Measurements from ENCODE around the gene ADD3.
"Not testable (repeated sequence)": the region's sequence is repeated elsewhere in the genome, so short reads cannot be mapped to it uniquely, and the experiment has no call there.

The ADD3 gene

DNA sequence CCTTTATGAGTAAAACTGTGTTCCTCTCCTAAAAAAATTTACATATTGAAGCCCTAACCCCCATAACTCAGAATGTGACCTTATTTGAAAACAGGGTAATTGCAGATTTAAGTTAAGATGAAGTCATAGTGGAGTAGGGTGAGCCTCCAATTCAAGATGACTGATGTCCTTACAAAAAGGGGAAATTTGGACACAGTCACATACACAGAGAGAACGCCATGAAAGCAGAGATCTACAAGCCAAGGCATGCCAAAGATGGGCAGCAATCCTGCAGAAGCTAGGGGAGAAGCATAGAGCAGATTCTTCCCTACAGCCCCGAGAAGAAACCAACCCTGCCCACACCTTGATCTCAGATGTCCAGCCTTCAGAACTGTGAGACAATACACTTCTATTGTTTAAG is 23.8 kb upstream of the ADD3 start:
- TF ChIP-seq TARDBP (IDR thresholded peaks at IDR 0.05) (no peak), FOXK2 (IDR thresholded peaks at IDR 0.05) (no peak), FOXM1 (IDR thresholded peaks at IDR 0.05; ENCODE audit: borderline replicate concordance) (no peak), ELF4 (IDR thresholded peaks at IDR 0.05) (no peak), HDGF (IDR thresholded peaks at IDR 0.05; ENCODE audit: borderline replicate concordance) (no peak), SP1 (IDR thresholded peaks at IDR 0.05) (no peak), CTBP1 (IDR thresholded peaks at IDR 0.05; ENCODE audit: borderline replicate concordance) (no peak), SUZ12 (IDR thresholded peaks at IDR 0.05) (no peak), NFRKB (IDR thresholded peaks at IDR 0.05) (no peak), BHLHE40 (IDR thresholded peaks at IDR 0.05; ENCODE audit: borderline replicate concordance) (no peak), ARNT (IDR thresholded peaks at IDR 0.05) (no peak), L3MBTL2 (conservative IDR thresholded peaks at IDR 0.05) (no peak), ZNF384 (IDR thresholded peaks at IDR 0.05) (no peak)
- CTCF ChIA-PET, result no interaction called here
- DNase-seq (ENCODE audit: extremely low spot score), result no peak
- POLR2A ChIA-PET, result no interaction called here

- CTCF ChIA-PET; DNase-seq (ENCODE audit: extremely low spot score); POLR2A ChIA-PET: not testable (repeated sequence)
Measured at GRCh38 chr10:109985768-109986167, 22.0 kb upstream of the ADD3 start.

GRCh38 chr10:109987452-109988211 is 20.2 kb upstream of the ADD3 start:
- DNase-seq (ENCODE audit: extremely low spot score), result no peak
- CTCF ChIA-PET, result interaction anchor here (1.2 to 1.5 kb wide), 2 partner anchors 8 to 104 kb away, joined by 3 to 4 read pairs; no protein-coding TSS in a partner anchor
- POLR2A ChIA-PET, result no interaction called here
- TF ChIP-seq BHLHE40 (IDR thresholded peaks at IDR 0.05; ENCODE audit: borderline replicate concordance) (no peak), LEF1 (IDR thresholded peaks at IDR 0.05; ENCODE audit: borderline replicate concordance) (no peak), FOXA1 (IDR thresholded peaks at IDR 0.05) (no peak), FOXM1 (IDR thresholded peaks at IDR 0.05; ENCODE audit: borderline replicate concordance) (no peak), ZNF384 (IDR thresholded peaks at IDR 0.05) (no peak), NFRKB (IDR thresholded peaks at IDR 0.05) (no peak), ELF4 (IDR thresholded peaks at IDR 0.05) (no peak), FOXK2 (IDR thresholded peaks at IDR 0.05) (no peak), TARDBP (IDR thresholded peaks at IDR 0.05) (no peak), SUZ12 (IDR thresholded peaks at IDR 0.05) (no peak), L3MBTL2 (conservative IDR thresholded peaks at IDR 0.05) (no peak), HDGF (IDR thresholded peaks at IDR 0.05; ENCODE audit: borderline replicate concordance) (no peak), SP1 (IDR thresholded peaks at IDR 0.05) (no peak), ARNT (IDR thresholded peaks at IDR 0.05) (no peak), CTBP1 (IDR thresholded peaks at IDR 0.05; ENCODE audit: borderline replicate concordance) (no peak)
- TF ChIP-seq, protein P1, sequence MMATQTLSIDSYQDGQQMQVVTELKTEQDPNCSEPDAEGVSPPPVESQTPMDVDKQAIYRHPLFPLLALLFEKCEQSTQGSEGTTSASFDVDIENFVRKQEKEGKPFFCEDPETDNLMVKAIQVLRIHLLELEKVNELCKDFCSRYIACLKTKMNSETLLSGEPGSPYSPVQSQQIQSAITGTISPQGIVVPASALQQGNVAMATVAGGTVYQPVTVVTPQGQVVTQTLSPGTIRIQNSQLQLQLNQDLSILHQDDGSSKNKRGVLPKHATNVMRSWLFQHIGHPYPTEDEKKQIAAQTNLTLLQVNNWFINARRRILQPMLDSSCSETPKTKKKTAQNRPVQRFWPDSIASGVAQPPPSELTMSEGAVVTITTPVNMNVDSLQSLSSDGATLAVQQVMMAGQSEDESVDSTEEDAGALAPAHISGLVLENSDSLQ (IDR thresholded peaks at IDR 0.05), result no peak

DNA sequence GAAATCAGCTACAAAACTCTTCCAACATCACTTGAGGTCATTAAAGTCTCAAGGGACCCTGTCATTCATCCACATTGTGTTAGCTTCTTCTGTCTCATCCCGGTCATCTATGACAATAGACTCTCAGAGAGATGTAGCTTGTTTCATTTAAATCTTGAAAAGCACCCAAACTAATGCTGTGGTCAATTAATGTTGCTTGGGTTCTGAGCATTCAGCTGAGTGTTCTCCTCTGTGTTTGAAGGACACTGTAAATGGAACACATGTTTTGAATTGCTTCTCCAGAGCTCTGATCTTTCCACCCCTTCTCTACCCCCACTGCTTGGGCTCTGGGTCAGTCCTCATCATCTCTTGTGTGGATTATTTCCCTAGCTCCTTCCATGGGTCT is 19.6 kb upstream of the ADD3 start:
- ChIA-PET POLR2A (no interaction called here), CTCF (interaction anchor here (0.8 to 1.5 kb wide), 2 partner anchors 9 to 10 kb away, joined by 4 read pairs; no protein-coding TSS in a partner anchor)

DNA sequence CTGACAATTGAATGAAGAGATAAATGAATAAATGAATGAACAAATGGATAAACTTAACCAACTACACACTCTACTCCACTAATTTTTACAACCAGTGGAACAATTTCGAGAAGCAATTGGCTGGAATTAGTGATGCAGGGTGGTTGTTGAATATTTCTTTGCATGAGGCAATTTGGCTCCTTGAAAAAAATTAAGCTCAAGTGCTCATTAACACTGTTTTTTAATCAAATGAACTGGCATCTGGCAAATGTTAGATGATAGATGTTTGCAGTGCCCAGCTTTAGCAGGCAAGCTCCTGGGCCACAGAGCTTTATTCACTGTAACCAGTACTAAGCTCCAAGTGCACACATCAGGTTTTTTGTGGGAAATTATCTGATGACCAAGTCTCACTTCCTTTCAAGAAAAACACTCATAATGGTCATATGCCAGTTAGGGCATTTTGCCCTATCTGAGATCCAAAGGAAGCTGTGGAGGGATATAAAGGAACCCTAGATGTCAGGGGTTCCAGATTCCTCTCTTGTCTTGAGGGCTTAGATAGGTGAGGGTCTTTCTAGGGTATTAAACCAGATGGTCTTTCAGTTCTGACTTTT is 16.4 kb upstream of the ADD3 start:
- no peak for DNase-seq (ENCODE audit: extremely low spot score)
- ChIA-PET CTCF (interaction anchor here (0.6 to 1.6 kb wide), 3 partner anchors 10 to 146 kb away, joined by 3 to 5 read pairs (median 3); no protein-coding TSS in a partner anchor), POLR2A (interaction anchor here (2.9 kb wide), 1 partner anchor 16 kb away, joined by 13 read pairs; the partner anchor contains the start of gene ADD3)
- TF ChIP-seq, protein P1 (IDR thresholded peaks at IDR 0.05), result no peak
- TF ChIP-seq SP1 (IDR thresholded peaks at IDR 0.05) (no peak), ARNT (IDR thresholded peaks at IDR 0.05) (no peak), TARDBP (IDR thresholded peaks at IDR 0.05) (no peak), FOXK2 (IDR thresholded peaks at IDR 0.05) (no peak), FOXM1 (IDR thresholded peaks at IDR 0.05; ENCODE audit: borderline replicate concordance) (no peak), HDGF (IDR thresholded peaks at IDR 0.05; ENCODE audit: borderline replicate concordance) (no peak), SUZ12 (IDR thresholded peaks at IDR 0.05) (no peak), FOXA1 (IDR thresholded peaks at IDR 0.05) (no peak)

More for the DNA sequence above, 19.6 kb upstream of the ADD3 start:
- no peak for DNase-seq (ENCODE audit: extremely low spot score)
- no peak for TF ChIP-seq L3MBTL2 (conservative IDR thresholded peaks at IDR 0.05)
- no peak for TF ChIP-seq SUZ12 (IDR thresholded peaks at IDR 0.05)
- TF ChIP-seq, protein P1 (IDR thresholded peaks at IDR 0.05), result no peak
- no peak for TF ChIP-seq FOXA1 (IDR thresholded peaks at IDR 0.05)
- TF ChIP-seq LEF1 (IDR thresholded peaks at IDR 0.05; ENCODE audit: borderline replicate concordance), result no peak
- TF ChIP-seq TARDBP (IDR thresholded peaks at IDR 0.05), result no peak
- TF ChIP-seq ELF4 (IDR thresholded peaks at IDR 0.05), result no peak
- no peak for TF ChIP-seq FOXM1 (IDR thresholded peaks at IDR 0.05; ENCODE audit: borderline replicate concordance)
- TF ChIP-seq SP1 (IDR thresholded peaks at IDR 0.05), result no peak
- no peak for TF ChIP-seq NFRKB (IDR thresholded peaks at IDR 0.05)
- TF ChIP-seq HDGF (IDR thresholded peaks at IDR 0.05; ENCODE audit: borderline replicate concordance), result no peak
- no peak for TF ChIP-seq ARNT (IDR thresholded peaks at IDR 0.05)
- no peak for TF ChIP-seq BHLHE40 (IDR thresholded peaks at IDR 0.05; ENCODE audit: borderline replicate concordance)

DNA sequence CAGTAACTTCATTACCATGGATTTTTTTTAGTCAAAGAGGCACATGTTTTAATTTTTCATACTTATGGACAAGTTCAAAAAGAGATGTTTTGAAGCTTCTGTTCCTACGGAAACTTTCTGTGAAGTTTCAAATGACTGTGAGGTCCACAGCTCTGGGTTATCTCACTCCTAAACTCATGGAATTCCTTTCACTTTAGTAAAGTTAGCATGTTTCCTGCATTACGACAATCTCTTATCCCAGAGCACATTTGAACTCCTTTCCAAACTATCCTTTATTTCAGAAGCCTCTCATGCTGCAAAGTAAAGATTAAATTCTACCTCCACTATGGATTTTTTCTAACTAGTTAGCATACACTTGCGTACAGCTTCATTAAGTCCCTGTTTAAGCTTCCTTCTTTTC is 15.3 kb upstream of the ADD3 start:
- POLR2A ChIA-PET, result interaction anchor here (2.9 kb wide), 1 partner anchor 15 kb away, joined by 13 read pairs; the partner anchor contains the start of gene ADD3
- TF ChIP-seq SP1 (IDR thresholded peaks at IDR 0.05), result no peak
- no peak for TF ChIP-seq SUZ12 (IDR thresholded peaks at IDR 0.05)
- TF ChIP-seq L3MBTL2 (conservative IDR thresholded peaks at IDR 0.05), result no peak
- CTCF ChIA-PET, result interaction anchor here (0.6 to 1.6 kb wide), 3 partner anchors 13 to 1046 kb away, joined by 3 to 5 read pairs (median 4); no protein-coding TSS in a partner anchor
- no peak for DNase-seq (ENCODE audit: extremely low spot score)
